Vagina (tissue), 2 donors: ENCODE data around the gene IVD. TPM values are rescaled to one million over a fixed set of nuclear protein-coding genes. Genes with fewer than 3 reads are reported as not detected.

ENCODE experiments used
- DNase-seq, 2 donors: peaks; one replicate each; pipeline ENCODE4 v3.0.0-alpha.2; 2017; ENCODE audit errors: extremely low spot score in 2 of 2
- H3K27ac ChIP-seq: fragments of 200-600 bp; sonication (generic); one replicate; pipeline ENCODE4 v1.5.1; 2019
- H3K27me3 ChIP-seq: fragments of 200-600 bp; sonication (generic); one replicate; pipeline ENCODE4 v1.5.1; 2019
- H3K36me3 ChIP-seq, 2 donors: fragments of 200-600 bp; sonication (generic); one replicate each; pipeline ENCODE4 v1.5.1; 2017 to 2019
- H3K4me1 ChIP-seq: fragments of 200-600 bp; sonication (generic); one replicate; pipeline ENCODE4 v1.5.1; 2019
- H3K4me3 ChIP-seq, 2 donors: fragments of 200-600 bp; sonication (generic); 1 replicate in 1 of 2; 2 replicates in 1 of 2; pipeline ENCODE4 v1.5.1; 2016 to 2019
- H3K9me3 ChIP-seq: fragments of 200-600 bp; sonication (generic); one replicate; pipeline ENCODE4 v1.5.1; 2019
- CTCF ChIP-seq, 3 experiments: fragments of 450-650 bp in 2 of 3; fragments of 200-600 bp in 1 of 3; sonication (generic) in 1 of 3; IDR thresholded peaks; one replicate each; pipeline ENCODE4 v1.5.1; 2017 to 2019; ENCODE audit warnings: antibody characterized with exemption in 3 of 3, mild to moderate bottlenecking in 2 of 3, moderate library complexity in 2 of 3
- POLR2A ChIP-seq, 2 donors: fragments of 450-650 bp; IDR thresholded peaks; one replicate each; pipeline ENCODE4 v1.6.1; 2017; ENCODE audit warnings: antibody characterized with exemption in 2 of 2, mild to moderate bottlenecking in 2 of 2, moderate library complexity in 2 of 2
- POLR2AphosphoS5 ChIP-seq, 2 donors: sonication (generic); formaldehyde crosslinking; IDR thresholded peaks; one replicate each; pipeline ENCODE4 v1.9.0; 2017; ENCODE audit warnings: antibody characterized with exemption in 2 of 2, mild to moderate bottlenecking in 2 of 2, low read depth in 1 of 2; ENCODE audit not compliant: insufficient read depth in 1 of 2
- intact Hi-C: fragments of 100-400 bp; cut with DNase I; formaldehyde crosslinking; loops from one replicate; pipeline ENCODE4 v1.15.1; 2023
- total RNA-seq: library from RNA; depleted of rRNA; stranded (reverse); fragments of >200 nt; gene quantifications from one replicate; pipeline ENCODE4 v1.2.3, GENCODE V29; 2016

Gene IVD
- total RNA-seq, 1 donor from 2014 or later, result 30.4 TPM

GRCh38 chr15:40365016-40365415, 40.6 kb upstream of the IVD start:
- H3K27ac ChIP-seq, result no peak overlapping the region
- H3K36me3 ChIP-seq, result no peaks in the 10 kb centered on the region
- DNase-seq, result no peak
- TF ChIP-seq POLR2A (IDR thresholded peaks at IDR 0.05), result no peak
- TF ChIP-seq POLR2AphosphoS5 (IDR thresholded peaks at IDR 0.05; ENCODE audit: insufficient read depth in 1 of 2, low read depth in 1 of 2), result no peak
- intact Hi-C loops, result no loop called here
- H3K4me1 ChIP-seq, result peaks cover 14% of the 10 kb centered on the region
- H3K9me3 ChIP-seq, result no peaks in the 10 kb centered on the region
- no peak overlapping the region for H3K4me3 ChIP-seq
- no peaks in the 10 kb centered on the region for H3K27me3 ChIP-seq

GRCh38 chr15:40365624-40366456, 39.8 kb upstream of the IVD start:
- Histone ChIP-seq H3K4me1 (peaks cover 14% of the 10 kb centered on the region), H3K9me3 (no peaks in the 10 kb centered on the region), H3K27ac (no peak overlapping the region), H3K4me3 (no peak overlapping the region), H3K27me3 (no peaks in the 10 kb centered on the region), H3K36me3 (no peaks in the 10 kb centered on the region)
- TF ChIP-seq POLR2A (IDR thresholded peaks at IDR 0.05) (no peak), POLR2AphosphoS5 (IDR thresholded peaks at IDR 0.05; ENCODE audit: insufficient read depth in 1 of 2, low read depth in 1 of 2) (no peak), CTCF (IDR thresholded peaks at IDR 0.05) (no peak)
- no peak for DNase-seq
- intact Hi-C loops, result no loop called here

GRCh38 chr15:40366457-40367370, 38.9 kb upstream of the IVD start:
- no peaks in the 10 kb centered on the region for H3K36me3 ChIP-seq
- intact Hi-C loops, result no loop called here
- H3K4me1 ChIP-seq, result peaks cover 14% of the 10 kb centered on the region
- no peak overlapping the region for H3K27ac ChIP-seq
- no peaks in the 10 kb centered on the region for H3K27me3 ChIP-seq
- H3K9me3 ChIP-seq, result no peaks in the 10 kb centered on the region
- no peak overlapping the region for H3K4me3 ChIP-seq
- no peak for DNase-seq
- TF ChIP-seq POLR2AphosphoS5 (IDR thresholded peaks at IDR 0.05; ENCODE audit: insufficient read depth in 1 of 2, low read depth in 1 of 2) (no peak), POLR2A (IDR thresholded peaks at IDR 0.05) (no peak)

GRCh38 chr15:40367371-40367685, 38.3 kb upstream of the IVD start:
- intact Hi-C loops, result no loop called here
- no peak for DNase-seq
- peak overlapping the region; percentile 34 to 56 for H3K4me3 ChIP-seq
- H3K9me3 ChIP-seq, result no peaks in the 10 kb centered on the region
- H3K27ac ChIP-seq, result no peak overlapping the region
- no peak for TF ChIP-seq CTCF (IDR thresholded peaks at IDR 0.05)
- no peak for TF ChIP-seq POLR2AphosphoS5 (IDR thresholded peaks at IDR 0.05; ENCODE audit: insufficient read depth in 1 of 2, low read depth in 1 of 2)
- no peak for TF ChIP-seq POLR2A (IDR thresholded peaks at IDR 0.05)
- no peaks in the 10 kb centered on the region for H3K27me3 ChIP-seq
- H3K36me3 ChIP-seq, result no peaks in the 10 kb centered on the region
- peaks cover 14% of the 10 kb centered on the region for H3K4me1 ChIP-seq

- intact Hi-C loops, result no loop called here
- Histone ChIP-seq H3K27me3 (no peaks in the 10 kb centered on the region), H3K36me3 (no peaks in the 10 kb centered on the region), H3K9me3 (no peaks in the 10 kb centered on the region), H3K4me1 (peaks cover 14% of the 10 kb centered on the region), H3K4me3 (peak overlapping the region; percentile 34 to 56), H3K27ac (no peak overlapping the region)
- no peak for DNase-seq
- TF ChIP-seq CTCF (IDR thresholded peaks at IDR 0.05) (peak; percentile 52 to 81 (median 54)), POLR2A (IDR thresholded peaks at IDR 0.05) (no peak), POLR2AphosphoS5 (IDR thresholded peaks at IDR 0.05; ENCODE audit: insufficient read depth in 1 of 2, low read depth in 1 of 2) (peak in 1 of 2 donors; percentile 31)
These were observed 37.6 kb upstream of the IVD start for GRCh38 chr15:40367686-40368611.
